ENCODE data around the gene ADM.

DNA sequence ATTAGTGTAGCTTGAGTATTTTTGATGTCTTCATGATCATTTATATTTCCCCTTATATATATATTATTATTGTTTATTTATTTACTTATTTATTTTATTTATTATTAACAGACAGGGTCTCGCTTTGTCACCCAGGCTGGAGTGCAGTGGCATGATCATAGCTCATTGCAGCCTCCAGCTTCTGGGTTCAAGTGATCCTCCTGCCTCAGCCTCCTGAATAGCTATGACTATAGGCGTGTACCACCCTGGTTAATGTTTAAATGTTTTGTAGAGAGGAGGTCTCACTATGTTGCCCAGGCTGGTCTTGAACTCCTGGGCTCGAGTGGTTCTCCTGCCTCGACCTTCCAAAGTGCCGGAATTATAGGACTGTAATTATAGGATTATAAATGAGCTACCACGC, 10.2 kb downstream of the ADM start:
- no peak for TF ChIP-seq ZNF274 (IDR thresholded peaks at IDR 0.05; ENCODE audit: low read depth, low read length)
- no peak for TF ChIP-seq YY1 (IDR thresholded peaks at IDR 0.05; ENCODE audit: insufficient read depth, insufficient read length)
- TF ChIP-seq SUZ12 (IDR thresholded peaks at IDR 0.05; ENCODE audit: extremely low read depth, insufficient read depth, insufficient read length): no peak
